GM21619 (cell line): ENCODE results near the gene PSAP.

Experiments used
- ATAC-seq: cut with Tn5 transposase; IDR thresholded peaks from one replicate; pipeline ENCODE4 v1.9.1; 2021; ENCODE audit not compliant: unreplicated experiment

Gene PSAP

DNA sequence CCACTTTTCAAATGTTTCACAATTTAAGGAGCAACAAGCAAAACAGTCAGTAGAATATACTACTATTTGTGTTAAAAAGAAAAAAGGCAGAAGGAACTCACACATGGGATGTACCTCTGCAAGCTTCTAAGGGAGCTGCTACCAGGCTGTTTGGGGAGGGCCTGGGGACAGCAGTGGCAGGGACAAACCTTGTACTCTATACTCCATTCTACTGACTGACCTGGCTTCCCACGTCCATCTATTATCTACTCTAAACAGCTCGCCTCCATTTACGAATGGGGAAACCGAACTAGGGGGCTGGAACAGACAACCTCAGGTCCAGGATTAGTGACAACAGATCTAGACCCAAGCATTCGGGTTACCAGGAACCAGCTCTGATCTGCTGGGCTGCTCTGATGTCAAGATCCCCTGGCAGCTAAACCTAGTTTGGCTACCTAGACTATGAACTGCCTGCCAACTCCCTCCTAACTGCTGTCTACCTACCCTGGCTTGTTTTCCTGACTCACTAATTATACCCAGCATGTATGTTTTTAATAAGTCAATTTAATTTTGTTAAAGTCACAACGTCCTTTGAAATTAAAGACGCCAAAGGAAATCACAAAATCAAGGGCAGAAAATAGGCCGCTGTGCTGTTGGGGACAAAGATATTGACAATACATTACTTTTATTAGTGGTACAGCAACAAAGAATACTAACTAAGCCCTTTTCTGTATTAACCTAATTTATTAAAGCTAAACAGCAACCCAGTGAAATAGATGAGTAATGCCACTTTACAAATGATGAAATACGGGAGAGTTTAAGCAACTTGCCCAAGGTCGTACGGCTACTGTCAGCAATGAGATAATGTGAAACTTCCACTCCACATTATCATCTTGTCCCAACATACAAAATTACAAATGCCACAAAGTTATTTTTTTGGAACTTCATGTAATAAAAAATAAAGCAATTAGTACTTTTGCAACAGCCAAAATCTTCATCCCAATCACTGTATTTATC, 5.3 kb downstream of the PSAP start:
- no peak for ATAC-seq

DNA sequence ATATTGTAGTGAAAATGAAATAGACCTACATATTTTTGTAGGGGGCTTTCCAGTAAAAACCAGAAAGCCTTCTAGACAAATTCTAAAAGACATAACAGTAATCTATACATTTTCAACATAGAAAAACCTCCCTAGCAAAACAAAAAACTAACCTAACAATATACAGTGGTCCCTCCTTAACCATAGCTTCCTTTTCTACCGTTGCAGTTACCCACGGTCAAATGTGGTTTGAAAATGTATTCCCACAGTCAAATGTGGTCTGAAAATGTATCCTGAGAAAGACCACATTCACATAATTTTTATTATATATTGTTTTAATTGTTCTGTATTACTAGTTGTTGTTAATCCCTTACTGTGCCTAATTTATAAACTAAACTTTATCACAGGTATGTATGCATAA, 6.4 kb downstream of the PSAP start:
- ATAC-seq: no peak

DNA sequence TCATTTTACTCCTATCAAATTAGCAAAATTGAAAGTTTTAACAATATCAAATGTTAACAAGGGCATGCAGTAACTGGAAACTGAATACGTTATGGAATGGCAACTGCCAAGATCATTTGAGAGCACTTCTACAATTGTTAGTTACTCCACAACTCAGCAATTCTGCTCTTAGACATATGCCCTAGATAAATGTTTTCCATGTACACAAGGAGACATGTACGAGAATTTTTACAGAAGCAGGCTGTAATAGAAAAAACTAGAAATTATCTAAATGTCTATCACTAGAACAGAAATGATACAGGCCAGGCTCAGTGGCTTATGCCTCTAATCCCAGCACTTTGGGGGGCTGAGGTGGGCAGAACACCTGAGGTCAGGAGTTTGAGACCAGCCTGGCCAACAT, 7.0 kb downstream of the PSAP start:
- no peak for ATAC-seq

DNA sequence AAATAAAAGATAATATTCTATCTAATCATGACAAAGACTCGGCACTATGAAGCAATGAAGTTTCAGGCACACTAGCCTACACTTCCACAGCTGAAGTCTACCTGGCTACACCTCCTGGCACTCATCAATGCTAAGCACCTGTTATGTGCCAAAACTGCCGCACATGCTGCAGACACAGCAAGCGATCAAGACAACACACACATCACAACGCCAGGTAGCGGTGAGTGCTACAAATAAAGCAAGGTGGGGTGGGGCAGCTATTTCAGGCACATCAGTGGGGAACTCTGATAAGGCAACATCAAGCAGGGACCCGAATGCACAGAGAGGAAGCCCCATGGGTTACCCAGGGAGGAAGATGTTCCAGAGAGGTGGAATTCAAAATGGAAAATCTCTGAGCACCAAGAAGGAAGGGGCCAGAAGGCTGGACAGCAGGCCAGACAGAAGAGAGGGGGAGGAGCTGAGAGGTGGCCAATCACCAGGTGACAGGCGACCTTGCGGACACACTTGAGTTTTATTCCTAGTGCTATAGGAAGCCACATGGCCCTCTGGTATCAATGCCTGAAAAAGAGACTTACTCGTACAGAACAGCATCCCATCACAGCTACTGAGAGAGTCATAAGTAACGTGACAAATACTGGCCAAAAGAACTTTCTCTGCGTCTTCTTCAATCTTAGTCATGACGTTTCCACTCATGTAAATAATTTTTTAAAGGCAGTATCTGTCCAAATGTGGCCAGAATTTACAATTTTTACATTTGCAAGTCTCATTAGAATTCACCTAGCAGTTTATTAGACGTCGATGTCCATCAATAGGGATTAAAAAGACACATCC, 8.0 kb downstream of the PSAP start:
- no peak for ATAC-seq

DNA sequence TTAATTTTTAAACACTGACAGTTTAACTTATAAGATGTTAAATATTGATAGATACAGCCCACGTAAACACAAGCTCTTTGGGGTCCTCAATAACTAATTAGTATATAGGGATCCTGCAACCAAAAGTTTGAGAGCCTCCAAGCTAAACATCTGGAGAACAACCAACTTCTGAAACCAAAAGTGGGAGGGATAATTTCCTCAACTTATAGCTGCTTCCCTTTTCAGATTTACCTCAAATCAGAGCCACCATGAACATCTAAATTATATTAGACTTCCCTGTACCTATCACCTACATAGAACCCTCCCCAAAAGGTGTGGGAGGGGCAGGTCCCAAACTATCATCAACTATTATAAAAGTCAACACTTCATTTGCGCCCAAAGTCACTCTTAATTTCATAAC, 8.6 kb downstream of the PSAP start:
- ATAC-seq: no peak

DNA sequence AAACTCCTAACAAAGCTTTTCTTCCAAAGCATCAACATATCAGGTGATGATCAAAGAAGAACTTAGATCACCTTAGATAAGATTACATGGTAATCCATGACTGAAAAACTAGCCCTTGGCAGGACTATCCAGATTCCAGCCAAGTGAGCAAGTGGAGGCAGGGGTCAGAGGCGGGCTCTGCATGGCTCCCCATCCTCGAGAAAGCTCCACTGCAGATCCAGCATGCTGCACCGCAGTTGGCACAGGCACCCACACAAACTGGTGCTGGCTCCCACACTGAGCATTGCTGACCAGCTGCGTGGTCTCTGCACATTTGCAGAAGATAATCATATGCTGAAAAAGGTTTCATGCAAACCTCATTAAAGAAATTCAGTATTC, 10.1 kb downstream of the PSAP start:
- no peak for ATAC-seq

DNA sequence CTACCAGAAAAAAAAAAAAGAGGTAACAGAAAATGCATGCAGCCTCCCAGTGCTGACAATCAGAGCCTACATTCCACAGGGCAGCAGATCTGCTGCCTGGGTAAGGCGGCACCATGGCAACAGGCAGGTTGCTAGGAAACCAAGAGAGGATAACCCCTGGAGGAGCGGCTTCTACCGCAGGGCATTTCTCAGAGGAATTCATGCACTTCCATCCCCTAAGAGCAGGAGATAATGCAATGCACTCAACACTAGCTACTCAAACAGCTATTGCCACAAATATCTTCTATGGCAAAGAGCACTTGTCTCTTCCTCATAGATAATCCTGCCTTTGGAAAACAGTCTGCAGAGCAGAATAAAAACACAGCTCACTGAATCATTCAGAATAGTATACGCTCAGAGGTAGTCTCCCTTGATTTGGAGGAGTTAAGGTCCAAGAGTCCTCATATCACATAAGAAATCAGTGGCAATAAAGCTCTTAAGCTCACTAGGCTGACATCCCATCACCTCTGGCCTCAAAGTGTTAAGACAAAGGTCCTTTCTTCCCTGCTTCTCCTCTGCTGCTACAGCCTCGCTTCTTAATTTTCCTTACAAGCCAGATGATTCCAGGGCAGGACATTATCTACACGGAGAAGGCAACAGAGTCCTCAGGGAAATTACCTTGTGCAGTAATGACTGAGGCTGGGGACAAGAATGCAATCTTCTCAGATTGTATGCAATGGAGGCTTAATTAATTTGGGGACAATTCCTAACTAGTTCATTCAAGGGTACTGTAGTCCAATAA, 10.7 kb downstream of the PSAP start:
- no peak for ATAC-seq

DNA sequence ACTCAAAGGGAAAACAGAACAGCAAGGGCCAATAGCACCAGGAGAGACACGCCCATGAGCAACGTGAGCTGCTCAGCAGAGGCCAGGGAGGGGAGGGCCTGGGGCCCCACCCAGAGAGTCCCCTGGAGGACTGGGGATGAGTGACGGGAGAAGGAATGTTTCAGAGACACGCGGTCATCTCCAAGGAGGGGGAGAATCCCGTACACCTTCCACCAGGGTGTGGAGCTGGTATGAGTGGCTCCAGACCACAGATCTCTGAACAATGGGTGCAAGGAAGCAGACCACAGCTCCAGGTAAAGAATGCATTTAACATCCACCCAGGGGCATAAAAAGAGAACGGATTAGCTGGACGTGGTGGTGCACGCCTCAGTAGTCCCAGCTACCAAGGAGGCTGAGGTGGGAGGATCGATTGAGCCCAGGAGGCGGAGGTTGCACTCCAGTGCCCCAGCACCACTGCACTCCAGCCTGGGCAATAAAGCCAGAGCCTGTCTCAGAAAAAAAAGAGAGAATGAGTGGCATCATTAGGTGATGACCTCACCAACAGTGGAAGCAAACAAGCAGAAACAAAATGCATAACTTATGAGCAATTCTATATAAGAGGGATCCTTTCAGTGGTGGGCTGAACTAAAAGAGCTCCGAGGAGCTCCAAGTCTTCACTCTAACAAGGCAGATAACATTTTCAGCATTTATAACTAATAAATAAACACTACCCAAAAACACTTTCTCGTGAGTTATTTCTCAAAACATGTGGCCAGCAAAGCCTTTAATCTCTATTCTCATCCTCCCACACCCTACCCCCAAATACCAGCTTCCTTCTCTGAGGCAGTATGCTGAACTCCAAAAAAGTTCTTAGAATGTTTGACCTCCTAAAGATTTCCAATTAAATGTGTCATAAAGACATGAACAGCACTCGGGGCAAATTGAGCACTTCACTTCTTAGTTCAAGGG, 12.5 kb downstream of the PSAP start:
- no peak for ATAC-seq

DNA sequence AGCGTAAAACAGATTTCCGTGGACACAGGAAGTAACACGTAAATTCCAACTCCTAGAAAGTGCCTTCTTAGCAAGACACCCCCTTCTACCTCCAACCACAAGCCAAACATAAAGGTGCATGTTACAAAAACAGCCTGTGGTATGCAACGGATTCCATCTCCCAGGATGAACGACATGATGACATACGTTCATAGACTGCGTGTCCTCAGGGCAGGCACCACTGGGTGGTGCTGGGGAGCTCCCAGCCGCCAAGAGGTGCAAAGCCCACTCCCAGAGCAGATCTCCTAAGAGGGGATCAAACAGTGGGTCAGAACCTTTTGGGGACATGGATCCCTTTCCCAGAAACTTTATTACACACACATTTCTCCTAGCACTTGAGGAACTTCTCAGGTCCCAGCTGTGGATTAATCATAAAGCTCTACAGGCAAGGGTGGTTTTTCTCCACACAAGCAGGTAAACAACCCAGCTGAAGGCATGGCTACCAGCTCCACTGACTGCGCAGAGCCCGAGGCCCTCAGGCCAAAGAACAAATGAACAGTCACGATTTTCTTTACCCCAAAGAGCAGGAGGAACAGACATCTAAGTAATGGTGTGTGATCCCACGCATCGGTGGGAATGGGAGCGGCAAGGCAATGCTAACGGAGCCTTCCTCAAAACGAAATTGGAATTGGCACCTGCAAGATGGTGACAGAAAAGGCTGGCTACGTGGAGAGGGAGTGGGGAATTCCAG, 13.8 kb downstream of the PSAP start:
- ATAC-seq: no peak

DNA sequence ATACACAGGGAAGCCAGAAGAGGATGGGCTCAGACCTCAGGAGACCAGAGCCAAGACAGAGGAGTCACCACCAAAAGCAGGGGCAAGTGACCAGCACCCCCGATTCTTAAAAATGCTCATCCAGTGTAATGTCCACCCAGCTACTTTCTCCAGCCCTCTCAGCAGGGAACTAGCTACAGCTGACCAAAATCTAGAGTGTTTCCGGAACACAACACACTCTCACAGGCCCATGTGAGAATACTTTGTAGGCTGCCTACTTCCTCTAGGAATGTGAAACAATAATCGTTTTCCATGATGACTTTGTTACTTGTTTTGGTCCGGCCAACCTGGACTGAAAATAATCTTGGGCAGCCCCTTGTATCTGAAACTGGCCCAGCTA, 14.5 kb downstream of the PSAP start:
- peak; percentile 22 for ATAC-seq

DNA sequence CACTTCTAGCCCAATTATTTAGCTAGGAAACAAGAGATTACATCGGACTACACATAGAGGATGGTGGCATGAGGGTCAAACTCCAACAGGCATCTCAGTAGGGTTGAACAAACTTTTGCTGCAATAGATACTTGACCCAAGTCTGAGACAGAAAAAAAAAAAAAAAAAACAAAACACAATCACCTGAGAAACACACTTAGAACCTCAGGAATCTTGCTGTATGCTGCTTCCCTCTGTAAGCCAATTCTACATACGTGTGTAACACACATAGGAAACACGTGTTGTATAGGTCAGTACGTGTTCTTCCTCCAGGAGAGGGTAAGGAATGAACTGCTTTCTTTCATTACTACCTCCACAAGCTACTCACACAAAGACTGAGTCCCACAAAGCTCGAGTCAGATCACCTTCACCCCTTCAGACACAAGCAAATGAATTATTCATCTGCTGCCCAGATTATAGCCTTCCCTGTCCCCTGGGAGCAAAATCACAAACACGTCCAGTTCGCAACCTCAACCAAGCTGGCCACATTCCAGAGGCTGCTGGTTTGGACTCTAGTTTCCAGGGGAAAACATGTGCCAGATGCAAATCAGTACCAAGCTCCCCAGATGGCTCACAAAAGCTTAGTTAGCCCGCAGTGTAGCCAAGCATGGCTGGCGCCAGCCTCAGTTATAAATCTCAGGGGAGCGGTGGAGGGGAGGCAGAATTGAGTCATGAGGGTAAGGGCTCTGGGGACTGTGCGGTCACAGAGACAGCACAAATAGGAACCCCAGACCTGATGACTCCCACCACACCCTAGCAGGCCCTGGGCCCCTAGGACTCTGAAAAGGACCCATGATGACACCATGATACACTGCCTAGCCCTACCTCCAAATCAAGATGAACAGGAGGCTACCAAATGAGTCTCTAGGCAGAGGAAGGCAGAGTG, 15.1 kb downstream of the PSAP start:
- ATAC-seq: peak; percentile 88

DNA sequence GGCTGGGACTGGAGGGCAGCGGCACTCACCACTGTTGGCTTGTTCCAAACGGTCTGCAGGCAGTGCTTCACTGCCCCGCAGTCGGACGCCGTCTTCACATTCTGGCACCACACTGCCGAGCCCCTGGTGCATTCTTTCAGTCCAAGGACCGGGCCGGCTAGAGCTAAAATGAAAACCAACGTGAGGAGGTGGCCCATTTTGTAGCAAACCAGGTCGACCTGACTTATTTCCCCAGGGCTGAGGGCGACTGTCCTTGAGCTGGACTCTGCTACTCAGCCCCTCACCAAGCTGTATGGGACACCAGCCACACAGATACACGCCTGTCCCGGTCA, 16.7 kb downstream of the PSAP start:
- no peak for ATAC-seq

DNA sequence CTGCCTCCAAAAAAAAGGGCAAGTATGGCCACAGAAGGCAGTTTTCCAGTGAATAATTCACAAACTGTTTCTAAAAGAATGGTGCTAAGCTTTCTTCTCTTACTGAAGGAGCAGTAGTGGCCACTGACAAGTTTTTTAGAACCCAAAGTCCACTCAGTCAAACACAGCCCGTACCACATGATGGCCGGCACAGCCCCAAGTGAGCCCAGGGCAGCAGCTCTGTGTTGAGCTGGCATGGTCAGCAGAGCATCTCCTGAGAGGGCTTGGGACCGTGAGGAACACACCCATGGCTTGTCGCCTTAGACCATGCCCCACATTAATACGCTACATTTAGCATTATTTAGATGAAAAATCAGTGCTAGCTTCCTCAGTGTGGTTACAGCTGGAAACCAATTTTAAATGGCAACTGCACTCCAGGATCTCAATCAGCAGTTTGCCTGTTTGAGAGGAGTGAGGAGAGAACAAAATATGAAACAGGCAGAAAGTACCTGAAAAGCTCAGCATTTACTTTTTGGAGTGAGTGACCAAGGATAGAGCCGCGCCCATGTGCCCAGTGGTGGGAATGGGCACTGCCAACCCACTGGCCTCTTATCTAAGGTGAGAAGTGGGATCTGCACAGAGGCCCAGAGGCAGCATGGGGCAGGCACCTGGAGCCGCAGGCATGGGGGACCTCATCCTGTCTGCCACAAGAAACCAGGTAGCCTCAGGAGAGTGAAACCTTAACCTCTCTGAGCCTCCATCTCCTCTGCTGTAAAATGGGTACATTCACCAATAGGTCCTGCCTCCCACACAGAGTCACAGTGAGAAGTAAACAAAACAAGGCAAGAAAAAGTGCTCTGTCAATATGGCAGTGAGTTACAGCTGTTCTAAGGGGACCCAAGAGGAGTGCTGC, 17.4 kb downstream of the PSAP start:
- no peak for ATAC-seq

DNA sequence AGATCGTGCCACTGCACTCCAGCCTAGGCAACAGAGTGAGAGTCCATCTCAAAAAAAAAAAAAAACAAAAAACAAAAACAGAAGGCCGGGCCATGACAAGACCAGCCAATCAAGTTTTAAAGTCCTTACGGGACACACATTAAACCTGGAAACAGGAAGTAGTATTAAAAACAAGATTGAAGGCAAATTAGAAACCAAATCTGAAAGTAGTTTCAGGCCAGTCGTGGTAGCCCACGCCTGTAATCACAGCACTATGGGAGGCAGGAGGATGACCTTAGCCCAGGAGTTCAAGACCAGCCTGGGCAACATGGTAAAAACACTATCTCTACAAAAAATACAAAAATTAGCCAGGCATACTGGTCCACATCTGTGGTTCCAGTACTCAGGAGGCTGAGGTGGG, 18.1 kb downstream of the PSAP start:
- no peak for ATAC-seq

DNA sequence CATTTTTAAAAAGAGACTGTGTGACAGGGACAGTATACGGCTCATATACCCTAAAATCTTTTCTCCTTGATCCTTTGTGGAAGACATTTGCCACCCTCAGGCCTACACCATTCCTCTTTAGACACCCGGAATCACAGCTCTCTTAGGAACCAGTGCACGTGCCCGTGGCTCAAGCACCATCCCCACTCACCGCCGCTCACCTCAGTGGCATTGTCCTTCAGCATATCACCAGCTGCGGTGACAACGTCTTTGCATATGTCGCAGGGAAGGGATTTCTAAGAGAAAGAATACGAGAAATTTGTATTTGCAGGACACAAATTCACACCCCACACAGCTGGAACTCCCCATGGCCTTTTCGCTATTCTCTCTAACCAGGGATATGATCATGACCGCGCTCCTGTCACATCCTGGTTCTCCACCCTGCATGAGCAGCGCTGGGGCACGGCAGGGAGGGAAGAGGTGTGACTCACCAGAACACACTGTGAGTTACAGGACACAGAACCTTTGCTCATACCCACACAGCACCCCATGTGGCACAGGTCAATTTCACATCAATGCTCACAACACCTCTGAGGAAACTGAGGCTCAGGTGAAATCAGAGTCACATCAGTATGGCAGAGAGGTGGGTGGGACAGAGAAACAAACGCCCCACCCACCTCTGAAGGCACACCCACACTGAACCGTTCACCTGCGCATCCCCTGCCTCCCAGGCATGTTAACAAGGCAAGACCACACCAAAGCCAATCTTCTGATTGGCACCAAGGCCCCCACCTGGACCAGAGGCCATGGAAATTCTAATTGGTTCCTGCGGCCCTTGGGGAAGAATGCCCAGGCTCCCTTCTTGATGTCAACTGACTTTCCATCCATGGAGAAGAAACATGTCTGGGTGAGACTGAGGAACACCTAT, 19.2 kb downstream of the PSAP start:
- no peak for ATAC-seq

DNA sequence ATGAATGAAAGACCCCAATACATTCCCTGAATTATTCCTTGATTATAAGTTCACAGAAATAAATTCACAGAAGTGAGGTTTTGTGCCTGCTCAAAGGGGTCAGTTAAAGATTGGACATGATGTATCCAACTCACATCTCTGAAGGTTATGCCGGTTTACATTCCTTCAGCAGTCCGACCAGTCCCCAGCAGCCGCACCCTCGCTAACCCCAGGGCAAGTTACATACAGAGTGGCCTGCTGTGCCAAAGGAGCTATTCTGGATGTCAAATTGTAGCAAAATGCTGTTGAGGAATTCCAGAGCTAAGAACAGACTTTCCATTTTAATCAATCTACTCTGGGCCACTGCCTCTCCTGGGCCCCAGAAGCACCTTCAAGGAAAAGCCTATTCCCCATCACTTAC, 20.3 kb downstream of the PSAP start:
- ATAC-seq: no peak

DNA sequence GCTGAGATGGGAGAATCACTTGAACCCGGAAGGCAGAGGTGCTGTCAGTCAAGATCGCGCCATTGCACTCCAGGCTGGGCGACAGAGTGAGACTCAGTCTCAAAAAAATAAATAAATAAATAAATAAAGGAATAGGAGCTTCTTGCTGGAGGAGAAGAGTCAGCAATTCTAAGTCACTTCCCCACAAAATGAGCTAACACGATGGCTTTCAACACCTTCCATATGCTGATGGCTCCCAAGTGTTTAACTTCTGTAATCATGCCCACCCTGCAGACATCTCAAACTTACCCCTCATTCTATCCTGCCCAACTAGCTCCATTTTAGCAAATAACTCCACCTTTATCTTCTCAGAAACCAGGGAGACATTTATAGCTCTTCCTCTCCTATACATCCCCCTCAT, 21.2 kb downstream of the PSAP start:
- ATAC-seq: no peak
